Colonic mucosa (tissue), 4 donors: ENCODE results near the gene KLF3. TPM values are rescaled to one million over a fixed set of nuclear protein-coding genes. Genes with fewer than 3 reads are reported as not detected.

Experiments used
- DNase-seq: peaks from one replicate; pipeline ENCODE4 v3.0.0-alpha.2; 2020
- H3K27ac ChIP-seq: fragments of 200-600 bp; one replicate; pipeline ENCODE4 v1.8.0; 2021
- H3K27me3 ChIP-seq: fragments of 200-600 bp; one replicate; pipeline ENCODE4 v1.8.0; 2021
- H3K36me3 ChIP-seq: fragments of 200-600 bp; one replicate; pipeline ENCODE4 v1.8.0; 2021
- H3K4me1 ChIP-seq: fragments of 200-600 bp; one replicate; pipeline ENCODE4 v1.8.0; 2021; ENCODE audit warnings: mild to moderate bottlenecking
- H3K4me3 ChIP-seq: fragments of 200-600 bp; one replicate; pipeline ENCODE4 v1.8.0; 2021
- H3K9ac ChIP-seq, 2 donors: one replicate each; pipeline ENCODE4 v1.7.0; 2013; ENCODE audit warnings: control low read depth in 2 of 2, low read depth in 2 of 2, low read length in 2 of 2
- H3K9me3 ChIP-seq: fragments of 200-600 bp; one replicate; pipeline ENCODE4 v1.8.0; 2021
- CTCF ChIP-seq: fragments of 200-600 bp; IDR thresholded peaks from one replicate; pipeline ENCODE4 v1.8.0; 2022; ENCODE audit warnings: antibody characterized with exemption, mild to moderate bottlenecking
- intact Hi-C: fragments of 100-400 bp; cut with DNase I; formaldehyde crosslinking; loops from one replicate; pipeline ENCODE4 v1.14.1; 2022
- total RNA-seq, 2 donors: library from RNA; stranded (reverse); fragmentation: NEBNext Ultra II Directional in 1 of 2; extraction: Animal tissue kit (Norgen Biotek cat#: 25700) in 1 of 2; gene quantifications; one replicate each; pipeline ENCODE4 v1.2.1, GENCODE V29; 2021
- donor health status: healthy.
- donor health status: DM: no; HTN: no; CAD: no.
- donor health status: DM: no; HTN: no; CAD: no.

Gene KLF3
- 100 to 1,000 TPM in 1 of 2 donors, 10 to 100 TPM in 1; 87.1 to 116 TPM for total RNA-seq

- Histone ChIP-seq H3K9ac (peak within 1 kb of the TSS; percentile 95 to 98), H3K4me1 (peaks cover 1% of the 10 kb centered on the region), H3K4me3 (peak within 1 kb of the TSS; percentile 80), H3K36me3 (no peaks in the 10 kb centered on the region), H3K27me3 (no peaks in the 10 kb centered on the region), H3K27ac (peak within 1 kb of the TSS; percentile 99), H3K9me3 (no peaks in the 10 kb centered on the region)
- TF ChIP-seq CTCF = no peak
- peak; percentile 94 for DNase-seq
- intact Hi-C loops = no loop called here
Observed at GRCh38 chr4:38663801-38664705, at the start of gene KLF3. TSS of gene KLF3 (plus strand) at chr4:38664199. CDS start at chr4:38680626, 16,427 bp downstream.

GRCh38 chr4:38614231-38614630 is 49.8 kb upstream of the KLF3 start:
- H3K27ac ChIP-seq = peak overlapping the region; percentile 67
- DNase-seq = no peak
- H3K27me3 ChIP-seq = no peaks in the 10 kb centered on the region
- intact Hi-C loops = no loop called here
- no peak overlapping the region for H3K4me3 ChIP-seq
- no peak for TF ChIP-seq CTCF
- H3K36me3 ChIP-seq = no peaks in the 10 kb centered on the region
- H3K9me3 ChIP-seq = no peaks in the 10 kb centered on the region
- no peak overlapping the region for H3K9ac ChIP-seq
- H3K4me1 ChIP-seq = no peaks in the 10 kb centered on the region

DNA sequence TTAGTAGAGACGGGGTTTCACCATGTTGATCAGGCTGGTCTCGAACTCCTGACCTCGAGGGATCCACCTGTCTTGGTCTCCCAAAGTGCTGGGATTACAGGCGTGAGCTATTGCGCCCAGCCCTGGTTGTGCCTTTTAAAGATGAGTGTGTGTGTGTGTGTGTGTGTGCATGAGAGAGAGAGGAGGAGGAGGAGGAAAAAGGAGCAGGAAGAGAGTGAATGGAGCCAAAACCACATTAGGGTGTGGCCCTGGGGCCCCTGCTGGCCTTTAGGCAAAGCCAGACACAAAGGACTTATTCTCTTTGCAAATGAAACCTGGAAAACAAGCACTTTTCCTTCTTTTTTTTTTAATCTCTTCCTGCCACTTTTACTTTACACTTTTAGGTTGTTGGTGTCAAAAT is 48.2 kb upstream of the KLF3 start:
- Histone ChIP-seq H3K27me3 (no peaks in the 10 kb centered on the region), H3K4me1 (no peaks in the 10 kb centered on the region)
- intact Hi-C loops = no loop called here

GRCh38 chr4:38618505-38618904 is 45.5 kb upstream of the KLF3 start:
- no peaks in the 10 kb centered on the region for H3K36me3 ChIP-seq
- H3K4me3 ChIP-seq = no peak overlapping the region
- no peak overlapping the region for H3K27ac ChIP-seq
- H3K9me3 ChIP-seq = no peaks in the 10 kb centered on the region
- no peaks in the 10 kb centered on the region for H3K4me1 ChIP-seq
- no peak overlapping the region for H3K9ac ChIP-seq
- no peaks in the 10 kb centered on the region for H3K27me3 ChIP-seq
- no peak for TF ChIP-seq CTCF
- intact Hi-C loops = no loop called here
- no peak for DNase-seq

More for the DNA sequence above, 48.2 kb upstream of the KLF3 start:
- no peak overlapping the region for H3K4me3 ChIP-seq
- H3K9ac ChIP-seq = no peak overlapping the region
- peak; percentile 72 for DNase-seq
- no peaks in the 10 kb centered on the region for H3K9me3 ChIP-seq
- TF ChIP-seq CTCF = no peak
- no peak overlapping the region for H3K27ac ChIP-seq
- no peaks in the 10 kb centered on the region for H3K36me3 ChIP-seq

GRCh38 chr4:38619316-38619715 is 44.7 kb upstream of the KLF3 start:
- intact Hi-C loops = no loop called here
- Histone ChIP-seq H3K27ac (no peak overlapping the region), H3K36me3 (no peaks in the 10 kb centered on the region)

More at GRCh38 chr4:38619316-38619715, 44.7 kb upstream of the KLF3 start:
- no peak for TF ChIP-seq CTCF
- DNase-seq = no peak
- Histone ChIP-seq H3K4me1 (no peaks in the 10 kb centered on the region), H3K9me3 (no peaks in the 10 kb centered on the region), H3K27me3 (no peaks in the 10 kb centered on the region), H3K4me3 (no peak overlapping the region), H3K9ac (no peak overlapping the region)
